Neural cell (in vitro differentiated cells): ENCODE data around the gene NFIA. TPM values are rescaled to one million over a fixed set of nuclear protein-coding genes. Genes with fewer than 3 reads are reported as not detected.

Source experiments
- H2AFZ ChIP-seq: fragments of 200-600, 300-800 bp; sonication (generic), shearing (Covaris generic); 2 replicates; pipeline ENCODE4 v1.6.0; 2014; ENCODE audit warnings: low read depth, mild to moderate bottlenecking, antibody characterized with exemption, low read length, moderate library complexity
- H3F3A ChIP-seq: fragments of 200-600 bp; shearing (Covaris generic); 2 replicates; pipeline ENCODE4 v1.6.1; 2016; ENCODE audit warnings: mild to moderate bottlenecking, moderate library complexity, mixed read lengths, antibody characterized with exemption, low read length; ENCODE audit not compliant: insufficient read depth, poor library complexity, severe bottlenecking
- H3K27ac ChIP-seq: fragments of 200-600, 300-800 bp; sonication (generic), shearing (Covaris generic); 2 replicates; pipeline ENCODE4 v1.5.1; 2014; ENCODE audit warnings: mild to moderate bottlenecking, low read length, moderate library complexity
- H3K27me3 ChIP-seq: fragments of 300-800, 200-600 bp; sonication (generic), shearing (Covaris generic); 2 replicates; pipeline ENCODE4 v1.6.0; 2014; ENCODE audit warnings: mild to moderate bottlenecking, low read depth, low read length, moderate library complexity; ENCODE audit not compliant: insufficient read depth
- H3K36me3 ChIP-seq: fragments of 300-800, 200-600 bp; sonication (generic), shearing (Covaris generic); 2 replicates; pipeline ENCODE4 v1.5.1; 2014; ENCODE audit warnings: mild to moderate bottlenecking, antibody characterized with exemption, low read length, moderate library complexity; ENCODE audit not compliant: insufficient read depth
- H3K4me2 ChIP-seq: fragments of 300-800, 200-600 bp; sonication (generic), shearing (Covaris generic); 2 replicates; pipeline ENCODE4 v1.6.0; 2014; ENCODE audit warnings: mild to moderate bottlenecking, low read length
- H3K4me3 ChIP-seq: fragments of 300-800, 200-600 bp; sonication (generic), shearing (Covaris generic); 2 replicates; pipeline ENCODE4 v1.5.1; 2014; ENCODE audit warnings: mild to moderate bottlenecking, low read length, moderate library complexity
- H3K79me2 ChIP-seq: fragments of 200-600 bp; shearing (Covaris generic); replicated peaks from 2 replicates; pipeline ENCODE4 v1.6.0; 2014; ENCODE audit warnings: mild to moderate bottlenecking, low read length, moderate library complexity; ENCODE audit not compliant: insufficient read depth
- H3K9ac ChIP-seq: fragments of 300-800, 200-600 bp; sonication (generic), shearing (Covaris generic); 2 replicates; pipeline ENCODE4 v1.6.1; 2016; ENCODE audit warnings: mild to moderate bottlenecking, low read length, mixed read lengths
- H3K9me2 ChIP-seq: fragments of 200-600 bp; shearing (Covaris generic); 2 replicates; pipeline ENCODE4 v1.6.1; 2016; ENCODE audit warnings: mild to moderate bottlenecking, low read length, mixed read lengths; ENCODE audit not compliant: insufficient read depth
- H3K9me3 ChIP-seq: fragments of 200-600, 300-800 bp; sonication (generic), shearing (Covaris generic); 2 replicates; pipeline ENCODE4 v1.6.1; 2016; ENCODE audit warnings: mild to moderate bottlenecking, mixed run types, low read length, moderate library complexity, mixed read lengths
- H4K20me1 ChIP-seq: fragments of 200-600 bp; shearing (Covaris generic); 2 replicates; pipeline ENCODE4 v1.6.1; 2016; ENCODE audit warnings: mild to moderate bottlenecking, mixed run types; ENCODE audit not compliant: insufficient read depth
- EP300 ChIP-seq: fragments of 450-650 bp; conservative IDR thresholded peaks from 2 replicates; pipeline ENCODE4 v1.6.1; 2014; ENCODE audit warnings: antibody characterized with exemption, mild to moderate bottlenecking, moderate library complexity; ENCODE audit not compliant: poor library complexity, severe bottlenecking
- EZH2 ChIP-seq: fragments of 200-600, 300-800 bp; shearing (Covaris generic), sonication (generic); IDR thresholded peaks from 2 replicates; pipeline ENCODE4 v1.6.1; 2014; ENCODE audit warnings: antibody characterized with exemption, low read length, borderline replicate concordance, mild to moderate bottlenecking; ENCODE audit not compliant: insufficient read depth, poor library complexity, severe bottlenecking
- MXI1 ChIP-seq: fragments of 450-650 bp; conservative IDR thresholded peaks from 2 replicates; pipeline ENCODE4 v1.6.1; 2014; ENCODE audit warnings: antibody characterized with exemption, mild to moderate bottlenecking; ENCODE audit not compliant: poor library complexity, severe bottlenecking
- POLR2AphosphoS5 ChIP-seq: IDR thresholded peaks from 2 replicates; pipeline ENCODE4 v1.6.1; 2012
- RAD21 ChIP-seq: fragments of 450-650 bp; conservative IDR thresholded peaks from 2 replicates; pipeline ENCODE4 v1.6.1; 2014; ENCODE audit warnings: antibody characterized with exemption, mild to moderate bottlenecking, moderate library complexity
- REST ChIP-seq: IDR thresholded peaks from 2 replicates; pipeline ENCODE4 v1.6.1; 2012; ENCODE audit warnings: borderline replicate concordance
- SMC3 ChIP-seq: fragments of 450-650 bp; conservative IDR thresholded peaks from 2 replicates; pipeline ENCODE4 v1.6.1; 2014; ENCODE audit warnings: antibody characterized with exemption, mild to moderate bottlenecking, moderate library complexity; ENCODE audit not compliant: poor library complexity
- TAF1 ChIP-seq: IDR thresholded peaks from 2 replicates; pipeline ENCODE4 v1.6.1; 2012; ENCODE audit warnings: low read depth
- polyA plus RNA-seq: library from polyadenylated mRNA; depleted of rRNA; stranded (reverse); fragments of >200 nt; gene quantifications from 2 replicates; pipeline ENCODE4 v1.2.3, GENCODE V29; 2014
- TF ChIP-seq, protein P1 (sequence below): fragments of 450-650 bp; IDR thresholded peaks from 2 replicates; pipeline ENCODE4 v1.5.1; 2014; ENCODE audit warnings: antibody characterized with exemption, mild to moderate bottlenecking, moderate library complexity; ENCODE audit not compliant: poor library complexity, severe bottlenecking

Gene NFIA
- polyA plus RNA-seq, 1 donor from 2014 or later: 0.47 TPM

- Histone ChIP-seq H3K9ac (no peak overlapping the region), H3K27ac (no peak overlapping the region), H3K36me3 (no peaks in the 10 kb centered on the region), H3F3A (no peaks in the 10 kb centered on the region), H3K4me3 (no peak overlapping the region), H3K79me2 (no peaks in the 10 kb centered on the region), H3K27me3 (no peaks in the 10 kb centered on the region), H4K20me1 (no peaks in the 10 kb centered on the region), H3K4me2 (no peak overlapping the region), H3K9me3 (no peaks in the 10 kb centered on the region), H3K9me2 (no peaks in the 10 kb centered on the region), H2AFZ (no peak overlapping the region)
- TF ChIP-seq EP300 (no peak), EZH2 (no peak), SMC3 (no peak), TAF1 (no peak)
Observed at GRCh38 chr1:61297887-61298286, 215.5 kb downstream of the NFIA start.

DNA sequence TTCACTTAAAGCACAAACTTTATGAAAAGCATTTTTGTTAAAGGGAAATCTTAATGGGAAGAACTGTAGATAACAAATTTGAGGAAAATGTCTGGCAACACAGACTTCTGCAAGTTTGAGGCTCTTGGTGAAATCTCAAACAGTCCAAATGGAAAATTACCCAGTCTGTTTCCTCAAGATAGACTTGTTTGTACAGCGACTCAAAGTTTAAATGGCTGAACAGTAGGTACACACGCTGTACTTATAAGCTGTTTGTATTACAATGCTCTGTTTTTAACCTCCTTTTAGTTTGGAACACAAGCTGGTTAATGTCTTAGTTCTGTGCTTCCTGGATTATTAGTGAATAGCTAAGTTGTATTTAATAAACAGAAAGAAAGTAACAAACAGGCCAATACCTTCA, 217.1 kb downstream of the NFIA start:
- H3K27ac ChIP-seq: no peak overlapping the region
- no peaks in the 10 kb centered on the region for H3F3A ChIP-seq
- no peaks in the 10 kb centered on the region for H3K36me3 ChIP-seq

More for the DNA sequence above, 217.1 kb downstream of the NFIA start:
- TF ChIP-seq EZH2 (no peak), RAD21 (no peak), TAF1 (no peak), MXI1 (no peak), EP300 (no peak), SMC3 (no peak), POLR2AphosphoS5 (no peak), REST (no peak)
- TF ChIP-seq, protein P1, sequence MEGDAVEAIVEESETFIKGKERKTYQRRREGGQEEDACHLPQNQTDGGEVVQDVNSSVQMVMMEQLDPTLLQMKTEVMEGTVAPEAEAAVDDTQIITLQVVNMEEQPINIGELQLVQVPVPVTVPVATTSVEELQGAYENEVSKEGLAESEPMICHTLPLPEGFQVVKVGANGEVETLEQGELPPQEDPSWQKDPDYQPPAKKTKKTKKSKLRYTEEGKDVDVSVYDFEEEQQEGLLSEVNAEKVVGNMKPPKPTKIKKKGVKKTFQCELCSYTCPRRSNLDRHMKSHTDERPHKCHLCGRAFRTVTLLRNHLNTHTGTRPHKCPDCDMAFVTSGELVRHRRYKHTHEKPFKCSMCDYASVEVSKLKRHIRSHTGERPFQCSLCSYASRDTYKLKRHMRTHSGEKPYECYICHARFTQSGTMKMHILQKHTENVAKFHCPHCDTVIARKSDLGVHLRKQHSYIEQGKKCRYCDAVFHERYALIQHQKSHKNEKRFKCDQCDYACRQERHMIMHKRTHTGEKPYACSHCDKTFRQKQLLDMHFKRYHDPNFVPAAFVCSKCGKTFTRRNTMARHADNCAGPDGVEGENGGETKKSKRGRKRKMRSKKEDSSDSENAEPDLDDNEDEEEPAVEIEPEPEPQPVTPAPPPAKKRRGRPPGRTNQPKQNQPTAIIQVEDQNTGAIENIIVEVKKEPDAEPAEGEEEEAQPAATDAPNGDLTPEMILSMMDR: no peak
- H3K4me2 ChIP-seq: no peak overlapping the region
- no peak overlapping the region for H3K9ac ChIP-seq
- H3K9me2 ChIP-seq: no peaks in the 10 kb centered on the region
- H2AFZ ChIP-seq: no peak overlapping the region
- H3K4me3 ChIP-seq: no peak overlapping the region
- no peaks in the 10 kb centered on the region for H4K20me1 ChIP-seq
- no peaks in the 10 kb centered on the region for H3K27me3 ChIP-seq
- no peaks in the 10 kb centered on the region for H3K9me3 ChIP-seq
- no peaks in the 10 kb centered on the region for H3K79me2 ChIP-seq
